Ectodermal cell (in vitro differentiated cells): ENCODE data around the gene KBTBD2.
"Not testable (repeated sequence)": the region's sequence is repeated elsewhere in the genome, so short reads cannot be mapped to it uniquely, and the experiment has no call there.

Experiments used
- H3K27ac ChIP-seq: 2 replicates; pipeline ENCODE4 v1.7.0; 2013; ENCODE audit warnings: mild to moderate bottlenecking, low read depth, low read length; ENCODE audit not compliant: insufficient read depth, poor library complexity, severe bottlenecking
- H3K27me3 ChIP-seq: 2 replicates; pipeline ENCODE4 v1.7.0; 2013; ENCODE audit warnings: mild to moderate bottlenecking, low read length; ENCODE audit not compliant: insufficient read depth, control insufficient read depth, poor library complexity, severe bottlenecking
- H3K36me3 ChIP-seq: one replicate; pipeline ENCODE4 v1.7.0; 2013; ENCODE audit warnings: low read length; ENCODE audit not compliant: control insufficient read depth, insufficient read depth
- H3K4me1 ChIP-seq: one replicate; pipeline ENCODE4 v1.7.0; 2013; ENCODE audit warnings: low read length; ENCODE audit not compliant: control insufficient read depth, insufficient read depth
- H3K4me3 ChIP-seq: 2 replicates; pipeline ENCODE4 v1.7.0; 2013; ENCODE audit warnings: low read depth, low read length, control low read depth; ENCODE audit not compliant: insufficient read depth
- H3K9me3 ChIP-seq: 2 replicates; pipeline ENCODE4 v1.7.0; 2013; ENCODE audit warnings: mild to moderate bottlenecking, low read length, moderate library complexity; ENCODE audit not compliant: control insufficient read depth
- WGBS, 2 experiments: methylation state at CpG; one replicate each; pipeline ENCODE4 v1.1.7; 2013; ENCODE audit warnings: missing lambda C conversion rate in 2 of 2; 5-methylcytosine and 5-hydroxymethylcytosine counted together

KBTBD2 gene

GRCh38 chr7:32881074-32881982 is 10.2 kb downstream of the KBTBD2 start:
- Histone ChIP-seq H3K4me1 (no peaks in the 10 kb centered on the region), H3K9me3 (no peaks in the 10 kb centered on the region), H3K27ac (no peak overlapping the region), H3K36me3 (no peaks in the 10 kb centered on the region), H3K4me3 (no peak overlapping the region), H3K27me3 (no peaks in the 10 kb centered on the region)
- WGBS, 2 experiments: 90 to 100% methylated on average over 1 to 2 of the region's 2 CpGs

GRCh38 chr7:32879460-32879859 is 12.1 kb downstream of the KBTBD2 start:
- Histone ChIP-seq H3K4me3 (no peak overlapping the region), H3K9me3 (no peaks in the 10 kb centered on the region), H3K4me1 (no peaks in the 10 kb centered on the region), H3K36me3 (peaks cover 4% of the 10 kb centered on the region), H3K27ac (no peak overlapping the region), H3K27me3 (no peaks in the 10 kb centered on the region)
- 91 to 94% methylated on average over 2 of the region's 2 CpGs for WGBS, 2 experiments

DNA sequence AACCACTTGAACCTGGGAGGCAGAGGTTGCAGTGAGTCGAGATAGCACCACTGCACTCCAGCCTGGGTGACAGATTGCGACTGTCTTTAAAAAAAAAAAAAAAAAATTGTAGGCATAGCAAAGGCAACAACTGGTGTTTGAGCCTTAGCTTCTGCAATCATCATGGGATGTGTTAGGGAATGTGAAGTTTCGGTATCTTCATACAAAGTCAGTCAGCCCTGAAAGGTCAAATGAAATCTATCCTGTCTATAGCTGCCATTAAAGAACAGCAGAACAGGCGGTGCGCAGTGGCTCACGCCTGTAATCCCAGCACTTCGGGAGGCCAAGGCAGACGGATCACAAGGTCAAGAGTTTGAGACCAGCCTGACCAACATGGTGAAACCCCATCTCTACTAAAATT is 13.5 kb downstream of the KBTBD2 start:
- H3K27ac ChIP-seq, H3K36me3 ChIP-seq, H3K4me1 ChIP-seq, H3K27me3 ChIP-seq, H3K4me3 ChIP-seq, H3K9me3 ChIP-seq: not testable (repeated sequence)
- WGBS, 2 experiments: 82 to 86% methylated on average over 8 of the region's 8 CpGs

DNA sequence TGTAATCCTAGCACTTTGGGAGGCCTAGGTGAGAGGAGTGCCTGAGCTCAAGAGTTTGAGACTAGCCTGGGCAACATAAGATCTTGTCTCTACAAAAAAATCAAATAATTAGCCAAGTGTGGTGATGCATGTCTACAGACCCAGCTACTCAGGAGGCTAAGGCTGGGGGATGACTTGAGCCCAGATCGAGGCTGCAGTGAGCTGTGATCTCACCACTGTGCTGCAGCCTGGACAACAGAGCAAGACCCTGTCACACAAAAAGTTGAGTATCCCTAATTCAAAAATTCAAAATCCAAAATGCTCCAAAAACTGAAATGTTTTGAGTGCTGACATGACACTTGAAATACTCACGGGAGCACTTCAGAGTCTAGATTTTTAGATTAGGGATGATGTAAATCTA is 19.1 kb downstream of the KBTBD2 start:
- H3K36me3 ChIP-seq: peaks cover 27% of the 10 kb centered on the region
- WGBS, 2 experiments: 93 to 98% methylated on average over 1 to 2 of the region's 2 CpGs

DNA sequence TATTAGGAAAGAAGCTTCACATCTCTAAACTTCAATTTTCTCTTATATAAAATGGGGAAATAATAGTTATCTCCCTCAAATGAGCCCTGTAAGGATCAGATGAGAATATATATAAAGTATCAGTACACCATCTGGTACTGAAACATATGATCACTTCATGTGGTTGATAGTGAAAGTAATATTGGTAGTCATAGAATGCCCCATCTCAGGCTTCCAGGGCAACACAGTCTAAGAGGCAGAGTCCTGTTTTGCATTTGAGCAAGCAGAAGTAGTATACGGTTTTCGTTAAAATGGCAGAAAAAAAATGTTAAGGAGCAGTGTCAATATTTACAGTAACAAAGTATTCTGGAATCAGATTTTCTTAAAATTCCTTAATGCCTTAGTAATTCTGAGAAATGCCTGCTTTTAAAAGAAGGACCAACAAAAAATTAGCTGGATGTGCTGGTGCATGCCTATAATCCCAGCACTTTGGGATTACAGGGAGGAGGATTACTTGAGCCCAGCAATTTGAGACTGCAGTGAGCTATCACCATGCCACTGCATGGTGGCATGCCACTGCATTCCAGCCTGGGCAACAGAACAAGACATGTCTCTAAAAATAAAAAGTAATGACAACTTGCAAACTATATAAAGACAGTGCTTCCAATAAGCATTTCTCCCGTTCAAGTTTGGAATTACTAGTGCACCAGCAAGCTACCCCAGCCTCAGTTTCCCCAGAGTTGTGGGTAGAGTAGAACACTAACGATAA is 19.8 kb downstream of the KBTBD2 start:
- WGBS, 2 experiments: 96 to 99% methylated on average over 4 of the region's 4 CpGs
- Histone ChIP-seq H3K4me1 (no peaks in the 10 kb centered on the region), H3K4me3 (no peak overlapping the region), H3K27ac (no peak overlapping the region), H3K9me3 (no peaks in the 10 kb centered on the region), H3K27me3 (no peaks in the 10 kb centered on the region), H3K36me3 (peaks cover 27% of the 10 kb centered on the region)

More for the DNA sequence above, 19.1 kb downstream of the KBTBD2 start:
- no peak overlapping the region for H3K4me3 ChIP-seq
- H3K4me1 ChIP-seq: no peaks in the 10 kb centered on the region
- H3K27me3 ChIP-seq: no peaks in the 10 kb centered on the region
- no peak overlapping the region for H3K27ac ChIP-seq
- no peaks in the 10 kb centered on the region for H3K9me3 ChIP-seq

DNA sequence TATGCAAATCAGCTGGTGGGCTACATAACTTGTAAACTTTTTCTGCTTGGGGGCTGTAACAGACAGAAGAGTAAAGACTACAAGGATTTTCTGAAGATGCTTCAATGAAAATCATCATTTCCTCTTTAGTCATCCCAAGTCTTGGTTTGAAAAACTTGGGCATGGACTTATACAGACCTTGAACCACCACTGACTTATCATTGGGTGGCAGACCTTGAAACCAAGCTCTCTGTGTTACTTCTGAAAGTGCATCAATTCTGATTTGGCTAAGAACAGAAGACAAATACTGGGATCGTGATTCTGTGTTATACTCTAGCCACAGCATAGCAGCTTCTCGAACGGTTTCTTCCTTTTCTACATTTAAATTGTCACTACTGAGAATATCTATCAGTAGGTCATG is 21.3 kb downstream of the KBTBD2 start:
- Histone ChIP-seq H3K4me3 (no peak overlapping the region), H3K27ac (no peak overlapping the region), H3K27me3 (no peaks in the 10 kb centered on the region), H3K9me3 (no peaks in the 10 kb centered on the region), H3K4me1 (no peaks in the 10 kb centered on the region), H3K36me3 (peaks cover 27% of the 10 kb centered on the region)
- WGBS, 2 experiments: 94% methylated on average over 3 of the region's 3 CpGs

- WGBS, 2 experiments: 95 to 97% methylated on average over 7 of the region's 7 CpGs
- Histone ChIP-seq H3K36me3 (peaks cover 25% of the 10 kb centered on the region), H3K4me1 (no peaks in the 10 kb centered on the region), H3K4me3 (no peak overlapping the region), H3K9me3 (no peaks in the 10 kb centered on the region), H3K27me3 (no peaks in the 10 kb centered on the region), H3K27ac (no peak overlapping the region)
Measured at GRCh38 chr7:32869716-32870115, 21.8 kb downstream of the KBTBD2 start.

- no peak overlapping the region for H3K4me3 ChIP-seq
- no peaks in the 10 kb centered on the region for H3K4me1 ChIP-seq
- H3K36me3 ChIP-seq: peaks cover 18% of the 10 kb centered on the region
- 88 to 97% methylated on average over 4 of the region's 4 CpGs for WGBS, 2 experiments
- no peak overlapping the region for H3K27ac ChIP-seq
- H3K27me3 ChIP-seq: no peaks in the 10 kb centered on the region
- H3K9me3 ChIP-seq: no peaks in the 10 kb centered on the region
Measured at GRCh38 chr7:32868116-32868515, 23.4 kb downstream of the KBTBD2 start.

GRCh38 chr7:32865448-32866030 is 26.0 kb downstream of the KBTBD2 start:
- Histone ChIP-seq H3K9me3 (no peaks in the 10 kb centered on the region), H3K4me3 (no peak overlapping the region), H3K4me1 (no peaks in the 10 kb centered on the region), H3K27me3 (no peaks in the 10 kb centered on the region), H3K36me3 (peaks cover 15% of the 10 kb centered on the region), H3K27ac (no peak overlapping the region)

DNA sequence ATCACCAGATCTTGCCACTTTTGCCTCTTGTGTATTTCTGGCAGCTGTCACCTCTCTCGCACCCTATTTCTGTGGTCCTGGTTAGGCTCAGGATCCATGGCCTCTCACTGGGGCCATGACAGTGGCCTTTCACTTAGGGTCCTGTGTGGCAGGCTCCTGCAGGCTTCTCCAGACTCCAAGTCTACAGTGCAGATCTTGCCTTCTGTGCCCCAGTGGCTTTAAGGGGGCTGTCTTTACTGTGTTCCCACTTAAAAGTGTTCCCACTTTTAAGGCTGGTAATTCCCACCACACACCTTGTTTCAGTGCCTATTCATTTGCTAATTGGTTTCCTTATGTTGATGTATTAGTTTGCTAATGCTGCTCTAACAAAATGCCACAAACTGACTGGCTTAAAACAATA is 27.7 kb downstream of the KBTBD2 start:
- H3K27ac ChIP-seq, H3K4me3 ChIP-seq, H3K27me3 ChIP-seq, H3K9me3 ChIP-seq, H3K4me1 ChIP-seq, H3K36me3 ChIP-seq: not testable (repeated sequence)
- WGBS, 2 experiments: 90 to 97% methylated on average over 1 of the region's 1 CpG
